ENCODE results near the gene CEP131.

CEP131 gene

GRCh38 chr17:81140018-81140417 is 82.7 kb downstream of the CEP131 start:
- TF ChIP-seq CTCF (IDR thresholded peaks at IDR 0.05) = no peak

Measured in LNCAP (cell line).